Pancreas (tissue), 10 donors: ENCODE measurements around the gene SLC37A3. TPM values are rescaled to one million over a fixed set of nuclear protein-coding genes. Genes with fewer than 3 reads are reported as not detected.
"Not testable (repeated sequence)": the region's sequence is repeated elsewhere in the genome, so short reads cannot be mapped to it uniquely, and the experiment has no call there.

Source experiments
- ATAC-seq, 4 donors: fragments of 200-7000 bp; cut with Tn5 transposase; one replicate each; pipeline versions ENCODE4 v1.8.0 to v1.9.1; 2020; ENCODE audit warnings: mild to moderate bottlenecking in 4 of 4, moderate library complexity in 4 of 4
- DNase-seq, 6 donors: peaks; one replicate each; pipeline ENCODE4 v3.0.0-alpha.2; 2020
- FAIRE-seq: peaks from 2 replicates; lab custom pipeline; 2012; peaks lifted over from hg19 to GRCh38; lab: Jason Lieb, UNC
- H3K27ac ChIP-seq, 4 donors: fragments of 200-600 bp; sonication (generic); 1 replicate in 3 of 4; 2 replicates in 1 of 4; pipeline versions ENCODE4 v1.5.0 to v1.8.0; 2020
- H3K27me3 ChIP-seq, 4 donors: fragments of 200-600 bp; one replicate each; pipeline ENCODE4 v1.8.0; 2021
- H3K36me3 ChIP-seq, 3 donors: fragments of 200-600 bp; sonication (generic) in 1 of 3; one replicate each; pipeline versions ENCODE4 v1.5.0 to v1.8.0; 2020 to 2021
- H3K4me1 ChIP-seq, 3 donors: fragments of 200-600 bp; one replicate each; pipeline ENCODE4 v1.8.0; 2021
- H3K4me3 ChIP-seq, 4 donors: fragments of 200-600 bp; sonication (generic) in 2 of 4; one replicate each; pipeline versions ENCODE4 v1.5.0 to v1.8.0; 2020 to 2021
- H3K9me3 ChIP-seq, 4 donors: fragments of 200-600 bp; one replicate each; pipeline ENCODE4 v1.8.0; 2021
- WGBS, 2 donors: extraction: QIAGEN DNeasy Blood & Tissue Kit; methylation state at CpG; one replicate each; pipeline ENCODE4 v1.1.7; 2013; 5-methylcytosine and 5-hydroxymethylcytosine counted together
- intact Hi-C, 3 donors: fragments of 100-400 bp; cut with DNase I; formaldehyde crosslinking; loops; one replicate each; pipeline versions ENCODE4 v1.11.1 to v1.14.2; 2022
- polyA plus RNA-seq, 2 donors: library from polyadenylated mRNA; stranded (reverse); fragments of 200-250 nt; gene quantifications; one replicate each; pipeline ENCODE4 v1.2.3, GENCODE V29; 2013
- total RNA-seq, 6 donors: library from RNA; stranded (reverse); fragmentation: NEBNext Ultra II Directional in 4 of 6; extraction: Animal tissue kit (Norgen Biotek cat#: 25700) in 4 of 6; gene quantifications; one replicate each; pipeline versions ENCODE4 v1.2.1 to v1.2.4, GENCODE V29; 2021 to 2023
- TF ChIP-seq, protein P1 (sequence below), 4 donors: fragments of 200-600 bp; sonication (generic) in 3 of 4; IDR thresholded peaks; one replicate each; pipeline versions ENCODE4 v1.5.0 to v1.8.0; 2021; ENCODE audit warnings: antibody characterized with exemption in 4 of 4
- donor health status: healthy with polysubstance abuse.
- donor health status: DM: no; HTN: no; CAD: no; lungs with moderate emphysema.
- donor health status: DM: no; HTN: no; CAD: no.
- donor health status: control.
- donor health status: control.
- donor health status: Bipolar disorder and iron deficiency.
- donor health status: DM: yes; HTN: yes; CAD: no.
- donor health status: DM: no; HTN: no; CAD: no.
- donor health status: DM: no; HTN: no; CAD: no.
- donor health status: DM: yes; HTN: yes; CAD: no.

SLC37A3 gene
- total and polyA plus RNA-seq, 8 donors = 17.3 to 30.3 (median 24.0) TPM

GRCh38 chr7:140314573-140315480 is 83.5 kb downstream of the SLC37A3 start:
- no peak for FAIRE-seq
- Histone ChIP-seq H3K36me3 (no peaks in the 10 kb centered on the region), H3K27ac (peak overlapping the region in 1 of 4 donors; percentile 11), H3K9me3 (no peaks in the 10 kb centered on the region), H3K4me3 (no peak overlapping the region), H3K27me3 (no peaks in the 10 kb centered on the region), H3K4me1 (peaks cover 0 to 21% (median 7%) of the 10 kb centered on the region in 3 donors)
- ATAC-seq = peak in 1 of 4 donors; percentile 4
- intact Hi-C loops = no loop called here
- WGBS, 2 donors = 90 to 93% methylated on average over 21 of the region's 21 CpGs
- TF ChIP-seq, protein P1, sequence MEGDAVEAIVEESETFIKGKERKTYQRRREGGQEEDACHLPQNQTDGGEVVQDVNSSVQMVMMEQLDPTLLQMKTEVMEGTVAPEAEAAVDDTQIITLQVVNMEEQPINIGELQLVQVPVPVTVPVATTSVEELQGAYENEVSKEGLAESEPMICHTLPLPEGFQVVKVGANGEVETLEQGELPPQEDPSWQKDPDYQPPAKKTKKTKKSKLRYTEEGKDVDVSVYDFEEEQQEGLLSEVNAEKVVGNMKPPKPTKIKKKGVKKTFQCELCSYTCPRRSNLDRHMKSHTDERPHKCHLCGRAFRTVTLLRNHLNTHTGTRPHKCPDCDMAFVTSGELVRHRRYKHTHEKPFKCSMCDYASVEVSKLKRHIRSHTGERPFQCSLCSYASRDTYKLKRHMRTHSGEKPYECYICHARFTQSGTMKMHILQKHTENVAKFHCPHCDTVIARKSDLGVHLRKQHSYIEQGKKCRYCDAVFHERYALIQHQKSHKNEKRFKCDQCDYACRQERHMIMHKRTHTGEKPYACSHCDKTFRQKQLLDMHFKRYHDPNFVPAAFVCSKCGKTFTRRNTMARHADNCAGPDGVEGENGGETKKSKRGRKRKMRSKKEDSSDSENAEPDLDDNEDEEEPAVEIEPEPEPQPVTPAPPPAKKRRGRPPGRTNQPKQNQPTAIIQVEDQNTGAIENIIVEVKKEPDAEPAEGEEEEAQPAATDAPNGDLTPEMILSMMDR (IDR thresholded peaks at IDR 0.05) = no peak
- DNase-seq = no peak

DNA sequence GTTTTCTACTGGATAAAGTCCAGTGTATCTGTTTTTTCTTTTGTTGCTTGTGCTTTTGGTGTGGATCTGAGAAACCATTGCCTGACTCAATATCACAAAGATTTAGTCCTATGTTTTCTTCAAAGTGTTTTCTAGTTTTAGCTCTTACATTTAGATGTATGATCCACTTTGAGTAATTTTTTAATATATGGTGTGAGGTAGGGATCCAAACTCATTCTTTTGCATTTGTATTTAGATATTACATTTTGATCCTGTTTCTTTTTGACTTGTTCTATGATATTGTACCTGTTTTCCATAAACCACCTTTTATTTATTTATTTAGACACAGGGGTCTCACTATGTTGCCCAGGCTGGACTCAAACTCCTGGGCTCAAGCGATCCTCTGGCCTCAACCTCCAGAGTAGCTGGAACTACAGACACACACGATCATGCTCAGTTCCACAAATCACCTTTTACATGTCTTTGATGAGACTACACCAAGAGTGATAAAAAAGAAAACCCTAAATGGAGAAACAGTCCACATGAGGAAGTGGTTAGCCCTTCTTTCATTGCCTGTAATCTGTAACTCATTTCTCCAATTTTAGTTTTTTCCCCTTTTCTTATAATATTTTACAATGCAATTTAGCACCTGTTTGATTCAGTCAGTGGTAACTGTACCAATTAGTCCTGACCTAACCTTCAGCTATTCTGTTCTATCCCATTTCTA is 86.0 kb downstream of the SLC37A3 start:
- peaks cover 0 to 21% (median 7%) of the 10 kb centered on the region in 3 donors for H3K4me1 ChIP-seq
- H3K36me3 ChIP-seq = no peaks in the 10 kb centered on the region
- no peaks in the 10 kb centered on the region for H3K9me3 ChIP-seq
- FAIRE-seq = no peak
- ATAC-seq = no peak
- no peak overlapping the region for H3K4me3 ChIP-seq
- DNase-seq = no peak
- no peaks in the 10 kb centered on the region for H3K27me3 ChIP-seq
- TF ChIP-seq, protein P1 (IDR thresholded peaks at IDR 0.05) = no peak
- WGBS, 2 donors = 96 to 99% methylated on average over 2 of the region's 2 CpGs
- intact Hi-C loops = no loop called here
- H3K27ac ChIP-seq = no peak overlapping the region

DNA sequence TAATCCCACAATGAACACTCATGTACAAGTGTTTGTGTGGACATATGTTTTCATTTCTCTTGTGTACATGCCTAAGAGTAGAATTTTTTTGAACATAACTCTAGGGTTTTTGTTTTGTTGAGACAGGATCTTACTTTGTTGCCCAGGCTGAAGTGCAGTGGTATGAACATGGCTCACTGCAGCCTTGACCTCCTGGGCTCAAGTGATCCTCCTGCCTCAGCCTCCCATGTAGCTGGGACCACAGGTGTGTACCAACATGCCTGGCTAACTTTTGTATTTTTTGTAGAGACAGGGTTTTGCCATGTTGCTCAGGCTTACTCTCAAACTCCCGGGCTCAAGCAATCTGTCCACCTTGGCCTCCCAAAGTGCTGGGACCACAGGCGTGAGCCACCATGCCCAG is 87.2 kb downstream of the SLC37A3 start:
- FAIRE-seq, ATAC-seq, H3K36me3 ChIP-seq, H3K27me3 ChIP-seq, DNase-seq, H3K4me3 ChIP-seq, H3K27ac ChIP-seq, intact Hi-C loops, H3K9me3 ChIP-seq: not testable (repeated sequence)
- H3K4me1 ChIP-seq = peaks cover 0 to 11% (median 3%) of the 10 kb centered on the region in 3 donors
- WGBS, 2 donors = 99 to 100% methylated on average over 2 of the region's 2 CpGs

DNA sequence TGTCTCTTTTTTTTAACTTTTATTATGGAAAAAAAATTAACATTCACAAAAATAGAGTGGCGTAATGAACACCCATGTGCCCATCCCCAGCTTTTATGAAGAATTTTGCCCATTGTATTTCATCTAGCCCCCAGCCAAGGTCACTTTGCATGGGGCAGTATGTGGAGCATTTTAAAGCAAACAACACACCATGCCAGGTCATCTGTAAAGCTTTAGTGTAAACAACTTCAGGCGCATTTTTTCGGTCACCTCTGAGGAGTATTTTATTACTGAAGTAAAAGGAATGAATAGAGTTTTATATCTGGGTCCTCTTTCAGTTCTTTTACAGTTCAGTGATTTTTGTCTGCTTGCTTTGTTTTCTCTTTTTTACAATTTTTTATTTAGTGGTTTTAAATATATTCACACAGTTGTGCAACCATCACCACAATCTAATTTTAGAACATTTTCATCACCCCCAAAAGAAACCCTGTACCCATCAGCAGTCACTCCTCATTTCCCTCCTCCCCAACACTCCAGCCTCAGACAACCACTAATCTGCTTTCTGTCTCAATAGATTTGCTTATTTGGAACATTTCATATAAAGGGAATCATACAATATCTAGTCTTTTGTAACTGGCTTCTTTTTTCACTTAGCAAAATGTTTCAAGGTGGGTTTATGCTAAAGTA is 87.9 kb downstream of the SLC37A3 start:
- peaks cover 0 to 5% (median 0%) of the 10 kb centered on the region in 3 donors for H3K4me1 ChIP-seq
- intact Hi-C loops = no loop called here

More for the DNA sequence above, 87.9 kb downstream of the SLC37A3 start:
- H3K27me3 ChIP-seq = no peaks in the 10 kb centered on the region
- no peak overlapping the region for H3K27ac ChIP-seq
- TF ChIP-seq, protein P1 (IDR thresholded peaks at IDR 0.05) = no peak
- no peak for ATAC-seq
- no peaks in the 10 kb centered on the region for H3K36me3 ChIP-seq
- FAIRE-seq = no peak
- no peaks in the 10 kb centered on the region for H3K9me3 ChIP-seq
- DNase-seq = no peak
- WGBS, 2 donors = 37% methylated on average over 3 of the region's 3 CpGs
- no peak overlapping the region for H3K4me3 ChIP-seq
